HFF-Myc (cell line): ENCODE data around the gene ETV7.

ENCODE experiments used
- DNase-seq: peaks from one replicate; pipeline ENCODE4 v3.0.0-alpha.2; 2011; ENCODE audit warnings: low read depth; ENCODE audit errors: extremely low read depth
- H3K4me3 ChIP-seq: replicated peaks from 2 replicates; pipeline ENCODE4 v1.5.1; 2011; ENCODE audit warnings: low read depth, mild to moderate bottlenecking, control low read depth, low read length
- CTCF ChIP-seq: IDR thresholded peaks from 2 replicates; pipeline ENCODE4 v1.5.1; 2012; ENCODE audit warnings: mild to moderate bottlenecking, low read depth, low read length, control low read depth; ENCODE audit errors: missing control alignments

ETV7 gene

DNA sequence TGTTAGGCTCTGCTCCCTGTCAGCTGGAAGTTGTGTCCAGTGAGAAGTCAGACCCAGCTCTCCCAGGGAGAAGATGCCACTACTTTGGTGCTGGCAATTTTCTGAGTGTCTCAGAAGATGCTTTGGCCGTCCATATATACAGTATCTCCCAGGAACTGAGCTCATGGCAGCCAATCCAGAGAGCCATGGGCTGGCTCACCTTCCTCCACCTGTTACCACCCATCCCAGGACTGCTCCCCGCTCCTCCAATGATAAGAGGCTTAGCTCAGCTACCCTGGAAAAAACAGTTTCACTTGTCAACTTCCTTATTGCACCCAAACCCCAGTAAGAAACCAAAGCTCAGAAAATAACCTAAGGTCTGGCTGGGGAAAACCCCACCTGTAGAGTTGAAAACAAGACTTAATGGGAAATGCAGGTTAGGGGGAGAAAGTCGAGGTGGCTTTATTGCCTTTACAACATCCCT lies 50.7 kb downstream of the ETV7 start, which contains the start of gene BNIP5:
Gene BNIP5, minus strand, starts transcription at position 110 of the 463 bp plus-strand sequence. CDS start 6,198 bp downstream, outside the sequence.
- DNase-seq: no peak
- H3K4me3 ChIP-seq: no peak within 1 kb of the TSS
- no peak for TF ChIP-seq CTCF

DNA sequence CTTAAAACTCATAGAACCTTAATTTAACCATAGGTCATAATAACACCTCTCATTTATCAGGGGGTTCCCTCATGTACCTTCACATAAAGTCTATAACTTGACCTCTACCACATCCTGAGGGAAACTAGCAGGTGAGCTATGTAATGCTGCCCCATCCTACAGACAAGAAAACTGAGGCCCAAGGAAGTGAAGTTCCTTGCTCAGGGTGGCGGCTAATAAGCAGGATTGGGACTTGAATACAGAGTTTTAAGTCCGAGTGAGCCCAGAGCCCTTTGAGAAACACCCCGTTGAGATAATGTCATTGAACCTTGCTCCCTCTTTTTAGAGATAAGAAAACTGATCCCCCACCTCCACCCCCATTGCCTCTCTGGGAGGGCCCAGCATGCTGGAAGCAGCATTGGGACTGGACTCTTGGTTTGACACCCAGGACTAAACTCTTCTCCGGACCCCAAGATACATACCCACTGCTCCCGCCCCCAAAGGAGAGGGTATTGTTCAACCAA lies 51.2 kb downstream of the ETV7 start:
- TF ChIP-seq CTCF: no peak

GRCh38 chr6:36335465-36336207 lies 51.8 kb downstream of the ETV7 start:
- no peak for DNase-seq
- no peak for TF ChIP-seq CTCF
- H3K4me3 ChIP-seq: no peak overlapping the region

More for the DNA sequence above, 51.2 kb downstream of the ETV7 start:
- H3K4me3 ChIP-seq: no peak overlapping the region
- no peak for DNase-seq

GRCh38 chr6:36334832-36335459 lies 52.5 kb downstream of the ETV7 start:
- H3K4me3 ChIP-seq: no peak overlapping the region
- no peak for DNase-seq
- no peak for TF ChIP-seq CTCF

GRCh38 chr6:36333931-36334725 lies 53.3 kb downstream of the ETV7 start:
- no peak for DNase-seq
- no peak for TF ChIP-seq CTCF
- H3K4me3 ChIP-seq: no peak overlapping the region

DNA sequence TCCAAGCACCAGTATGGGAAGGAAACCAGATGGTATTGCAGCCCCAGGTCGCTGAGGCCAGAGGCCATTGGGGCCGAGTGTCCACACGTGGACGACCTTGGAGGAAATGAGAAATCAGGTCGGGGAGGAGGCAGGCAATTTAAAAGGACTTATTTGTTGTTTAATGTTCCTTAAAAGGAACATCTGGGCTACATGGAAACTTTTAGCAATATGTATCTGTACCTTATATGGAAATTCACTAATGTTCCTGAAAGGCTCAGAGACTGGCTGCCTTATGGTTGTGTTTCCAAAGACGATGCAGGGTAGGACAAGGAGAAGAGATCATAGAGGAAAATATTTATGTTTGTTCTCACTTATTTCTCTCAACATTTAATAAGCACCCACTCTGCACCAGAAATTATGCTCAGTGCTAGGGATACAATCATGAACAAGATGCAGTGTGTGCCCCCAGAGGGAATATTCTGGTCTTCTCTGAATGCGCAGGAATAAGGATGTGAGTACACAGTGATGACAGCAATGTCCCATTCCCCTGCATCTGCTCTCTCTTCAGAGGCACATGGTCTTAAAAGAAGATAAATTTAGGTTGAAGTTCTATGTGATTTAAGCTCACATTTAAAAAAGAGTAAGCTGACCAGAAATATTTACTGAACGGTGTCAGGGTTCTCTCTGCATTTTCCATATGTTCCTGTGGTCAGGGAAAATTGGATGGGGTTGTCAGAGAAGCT lies 54.1 kb downstream of the ETV7 start:
- DNase-seq: no peak
- H3K4me3 ChIP-seq: no peak overlapping the region
- no peak for TF ChIP-seq CTCF
